Astrocyte (in vitro differentiated cells and primary cell): Measurements from ENCODE around the gene TPD52L2.

ENCODE experiments used
- CTCF ChIP-seq: IDR thresholded peaks from 2 replicates; pipeline ENCODE4 v1.5.1; 2011; ENCODE audit warnings: low read depth, mild to moderate bottlenecking, inconsistent platforms, low read length, moderate library complexity; ENCODE audit not compliant: insufficient read depth
- EZH2 ChIP-seq: IDR thresholded peaks from 2 replicates; pipeline ENCODE4 v1.6.1; 2012; ENCODE audit warnings: mild to moderate bottlenecking, low read length, inconsistent platforms; ENCODE audit not compliant: insufficient read depth

GRCh38 chr20:63859166-63859699 is 5.8 kb upstream of the TPD52L2 start:
- no peak for TF ChIP-seq CTCF
- no peak for TF ChIP-seq EZH2
